Measurements from ENCODE around the gene CARD14.

The CARD14 gene

DNA sequence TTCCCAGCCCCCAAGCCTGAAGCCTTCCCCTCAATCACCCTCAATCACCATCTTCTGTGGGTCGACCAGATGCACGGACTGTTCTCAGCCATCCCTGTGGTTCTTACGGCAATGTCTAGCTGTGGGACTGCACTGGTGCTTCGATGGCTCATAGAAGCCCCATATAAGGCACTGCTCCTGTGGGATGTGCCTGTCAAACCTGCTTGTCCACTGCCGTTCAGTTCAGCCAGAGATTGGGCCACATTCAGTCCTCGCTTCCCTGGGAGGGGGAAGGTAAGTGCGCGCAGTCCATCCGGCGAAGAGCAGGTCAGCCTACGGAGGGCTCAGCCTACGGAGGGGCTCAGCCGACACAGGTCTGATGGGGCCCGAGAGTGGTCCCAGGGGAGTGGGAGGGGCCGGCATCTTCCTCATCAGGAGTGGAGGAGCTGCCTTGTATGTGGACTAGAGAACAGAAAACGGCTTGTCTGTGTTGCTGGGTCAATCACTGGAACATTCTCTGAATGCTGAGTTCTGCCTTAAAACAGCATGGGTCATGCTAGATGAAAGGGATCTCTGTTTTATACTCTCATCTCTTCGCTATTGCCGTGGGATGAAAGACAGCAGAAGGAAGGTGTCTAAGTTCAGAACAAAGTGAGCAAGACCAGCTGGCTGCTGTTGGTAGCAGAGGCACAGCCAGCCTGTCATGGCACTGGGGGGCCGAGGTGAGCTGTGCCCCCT lies at the start of gene CARD14:
Gene CARD14 (plus strand): TSS at position 247 of the 717 bp plus-strand sequence. CDS start 11,409 bp downstream, outside the sequence.
- no peak for DNase-seq

DNA sequence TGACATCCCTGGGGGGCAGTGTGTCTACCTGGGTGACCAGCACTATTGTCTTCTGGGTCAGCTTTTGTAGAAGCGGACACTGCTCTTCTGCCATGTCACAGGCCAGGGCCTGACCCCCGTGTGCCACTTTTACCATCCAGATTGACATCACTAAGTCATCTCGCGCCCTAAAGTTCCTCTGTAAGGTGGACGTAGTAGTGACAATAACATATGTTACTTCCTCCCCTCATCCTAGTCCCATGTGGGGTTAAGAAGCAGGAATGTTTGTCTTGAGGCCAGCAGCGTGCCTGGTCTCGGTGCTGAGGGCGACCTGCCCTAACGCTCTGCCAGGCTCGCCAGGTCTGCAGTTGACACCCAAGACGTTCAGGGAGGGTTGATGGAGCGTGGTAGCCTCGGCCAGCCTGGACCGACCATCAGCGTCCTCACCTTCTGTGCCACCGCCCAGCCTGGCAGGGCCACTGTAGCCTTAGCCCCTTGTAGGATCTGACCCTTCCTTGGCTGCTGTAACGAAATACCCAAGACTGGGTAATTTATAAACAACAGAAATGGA lies 47.7 kb upstream of the CARD14 start:
- DNase-seq: no peak

DNA sequence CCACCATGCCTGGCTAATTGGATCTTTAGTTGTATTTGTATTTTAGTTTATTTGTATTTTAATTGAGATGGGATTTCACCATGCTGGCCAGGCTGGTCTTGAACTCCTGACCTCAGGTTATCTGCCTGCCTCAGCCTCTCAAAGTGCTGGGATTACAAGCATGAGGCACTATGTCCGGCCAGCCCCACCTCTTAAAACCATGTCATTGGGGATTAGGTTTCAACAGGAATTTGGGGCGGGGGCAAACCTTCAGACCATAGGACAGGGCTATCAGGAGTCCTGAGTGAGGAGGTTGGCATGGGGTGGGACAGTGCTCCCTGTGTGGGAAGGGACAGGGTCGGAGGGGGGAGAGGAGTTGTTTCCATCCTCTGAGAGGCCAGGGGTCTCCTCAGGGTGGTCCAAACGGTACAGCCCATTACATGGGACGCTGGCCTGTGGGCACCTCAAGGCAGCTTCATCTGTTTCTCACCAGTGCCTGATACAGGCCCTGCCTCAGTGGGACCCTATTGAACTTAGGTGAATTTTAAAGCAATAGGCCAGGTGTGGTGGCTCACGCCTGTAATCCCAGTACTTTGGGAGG lies 46.8 kb upstream of the CARD14 start:
- DNase-seq: no peak

DNA sequence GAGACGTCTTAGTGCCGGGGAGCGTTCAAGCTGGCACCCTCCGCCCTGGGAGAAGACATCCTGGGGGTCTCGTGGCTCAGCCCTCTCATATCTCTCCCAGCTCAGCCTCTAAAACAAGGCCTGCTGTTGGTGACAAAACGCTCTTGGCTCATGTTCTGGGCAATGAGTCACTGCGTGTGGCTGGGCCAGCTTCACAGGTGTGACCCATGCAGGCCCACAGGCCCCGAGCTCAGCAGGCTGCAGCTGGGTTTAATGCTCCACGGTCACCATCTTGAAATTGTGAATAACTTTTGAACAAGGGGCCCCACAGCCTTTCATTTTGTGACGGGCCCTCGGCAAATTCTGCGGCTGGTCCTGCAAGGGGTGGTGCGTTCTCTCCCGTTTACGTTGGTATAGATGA lies 46.0 kb upstream of the CARD14 start:
- DNase-seq: no peak

DNA sequence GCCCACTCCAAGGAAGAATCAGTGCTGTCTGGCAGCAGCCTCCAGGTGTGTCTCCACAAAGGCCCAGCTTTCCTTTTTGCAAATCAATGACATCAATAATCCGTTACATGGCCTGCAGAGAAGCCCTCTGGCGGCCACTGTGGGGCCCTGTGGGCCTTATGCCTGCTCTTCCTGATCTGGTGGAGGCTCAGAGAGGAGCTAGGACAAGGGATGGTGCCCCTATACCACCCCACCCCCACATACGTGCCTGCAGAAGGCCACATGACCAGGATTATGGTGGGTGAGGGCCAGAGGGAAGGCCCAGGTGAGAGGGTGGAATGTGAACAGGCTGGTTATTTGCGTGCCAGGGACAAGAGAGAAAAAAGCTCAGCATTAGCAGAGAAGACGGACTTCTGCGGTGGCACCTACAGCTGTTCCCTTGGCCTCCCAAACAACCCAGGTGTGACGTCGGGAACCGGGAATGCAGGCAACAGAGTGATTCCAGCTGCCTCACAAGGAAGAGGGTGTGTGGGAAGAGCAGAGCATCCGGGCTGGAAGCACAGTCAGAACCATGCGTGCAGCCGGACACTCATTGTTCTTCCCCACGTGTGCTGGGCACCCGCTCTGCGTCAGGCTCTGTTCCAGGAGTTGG lies 45.4 kb upstream of the CARD14 start:
- DNase-seq: peak in 2 of 3 experiments; percentile 12 to 24

DNA sequence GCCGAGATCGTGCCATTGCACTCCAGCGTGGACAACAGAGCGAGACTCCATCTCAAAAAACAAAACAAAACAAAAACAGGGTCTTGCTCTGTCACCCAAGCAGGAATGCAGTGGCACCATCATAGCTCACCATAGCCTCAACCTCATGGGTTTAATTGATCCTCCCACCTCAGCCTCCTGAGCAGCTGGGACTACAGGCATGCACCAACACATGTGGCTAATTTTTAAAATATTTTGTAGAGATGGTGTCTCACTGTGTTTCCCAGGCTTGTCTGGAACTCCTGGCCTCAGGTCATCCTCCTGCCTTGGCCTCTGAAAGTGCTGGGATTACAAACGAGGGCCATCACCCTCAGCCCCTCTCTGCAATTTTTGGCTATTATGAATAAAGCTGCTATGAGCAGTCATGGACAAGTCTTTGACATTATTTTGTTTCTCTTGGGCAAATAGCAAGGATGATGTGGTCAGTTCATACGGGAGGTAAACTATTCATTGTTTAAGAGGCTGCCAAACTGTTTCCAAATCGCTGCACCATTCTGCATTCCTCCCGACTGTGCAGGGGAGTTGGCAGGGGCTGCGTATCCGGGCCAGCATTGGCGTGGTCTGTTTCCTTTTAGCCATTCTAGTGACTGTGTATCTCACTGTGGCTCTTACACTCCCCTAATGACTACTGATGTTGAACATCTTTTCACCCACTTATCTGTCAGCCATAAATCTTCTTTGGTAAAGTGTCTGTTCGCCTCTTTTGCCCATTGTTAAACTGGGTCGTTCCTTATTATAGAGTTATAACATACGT lies 44.0 kb upstream of the CARD14 start:
- DNase-seq: peak in 1 of 3 experiments; percentile 33

DNA sequence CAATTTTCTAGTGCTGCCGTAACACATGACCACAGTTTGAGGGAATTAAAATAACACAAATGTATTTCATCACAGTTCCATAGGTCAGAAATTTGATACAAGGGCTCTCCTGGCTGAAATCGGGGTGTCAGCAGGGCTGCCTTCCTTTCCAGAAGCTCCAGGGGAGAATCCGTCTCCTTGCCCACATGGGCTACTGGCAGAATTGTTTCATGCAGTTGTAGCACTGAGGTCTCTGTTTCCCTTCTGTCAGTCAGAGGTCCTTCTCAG lies 43.4 kb upstream of the CARD14 start:
- DNase-seq: no peak

DNA sequence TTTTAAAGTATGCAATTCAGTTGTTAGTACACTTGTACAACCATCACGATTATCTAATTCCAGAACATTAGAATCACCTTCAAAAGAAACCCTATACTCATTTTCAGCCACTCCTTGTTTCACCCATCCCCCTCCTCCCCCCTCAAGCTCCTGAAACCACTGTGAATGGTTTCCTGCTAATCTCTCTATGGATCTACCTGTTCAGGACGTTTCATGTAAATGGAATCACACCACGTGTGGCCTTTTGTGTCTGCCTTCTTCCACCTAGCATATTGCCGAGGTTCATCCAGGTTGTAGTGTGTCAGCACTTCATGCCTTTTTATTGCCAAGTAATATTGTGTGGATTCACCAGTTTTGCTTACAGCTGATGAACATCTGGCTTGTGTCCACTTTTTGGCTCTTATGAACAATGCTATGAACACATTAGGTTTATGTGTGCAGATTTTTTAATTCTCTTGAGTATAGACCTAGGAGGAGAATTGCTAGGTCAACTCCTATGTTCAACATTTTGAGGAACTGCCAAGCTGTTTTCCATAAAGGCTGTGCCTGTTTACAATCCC lies 40.7 kb upstream of the CARD14 start:
- no peak for DNase-seq

DNA sequence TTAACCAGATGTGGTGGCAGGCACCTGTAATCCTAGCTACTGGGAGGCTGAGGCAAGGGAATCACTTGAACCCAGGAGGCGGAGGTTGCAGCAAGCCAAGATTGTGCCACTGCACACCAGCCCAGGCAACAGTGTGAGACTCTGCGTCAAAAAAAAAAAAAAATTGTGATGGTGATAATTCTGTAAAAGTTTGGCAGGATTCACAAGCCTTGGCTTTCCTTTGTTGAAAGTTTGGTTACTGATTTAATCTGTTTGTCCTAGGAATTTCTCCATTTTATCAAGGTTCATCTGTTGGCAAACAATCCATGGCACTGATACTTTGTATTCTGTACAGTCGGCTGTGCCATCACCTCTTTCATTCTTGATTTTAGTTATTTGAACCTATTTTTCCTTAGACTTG lies 38.8 kb upstream of the CARD14 start:
- no peak for DNase-seq

DNA sequence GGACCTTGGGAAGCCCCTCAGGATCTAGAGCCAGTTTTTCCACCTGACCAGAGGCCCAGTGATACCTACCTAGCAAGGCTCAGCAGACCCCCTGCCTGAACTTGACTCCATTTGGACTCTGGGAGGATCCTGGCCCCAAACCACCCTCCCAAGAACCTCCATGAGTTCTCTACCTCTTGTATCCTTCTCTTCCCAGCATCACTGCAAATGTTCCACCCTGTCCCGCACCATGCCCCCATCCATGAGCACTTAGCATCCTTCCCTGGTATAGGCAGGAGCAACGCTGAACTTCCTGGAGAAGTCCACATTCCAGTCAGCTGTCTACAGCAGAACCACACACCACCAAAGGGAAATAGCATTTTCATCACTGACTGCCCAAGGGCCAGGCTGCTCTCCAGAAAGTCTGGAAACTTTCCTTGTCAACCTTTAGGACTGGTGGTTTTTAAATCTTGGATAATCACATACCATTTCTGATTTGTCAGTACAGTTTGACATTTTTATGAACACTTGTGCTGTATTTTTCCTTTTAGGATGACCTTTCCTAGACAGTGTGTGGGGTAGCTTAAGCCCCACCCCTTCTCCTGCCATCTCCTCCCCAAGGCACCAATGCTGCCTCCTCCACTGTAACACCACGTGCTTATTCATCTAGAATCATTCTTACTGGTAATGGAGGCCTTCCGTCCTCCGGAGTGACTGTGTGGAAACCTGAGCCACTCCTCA lies 36.8 kb upstream of the CARD14 start:
- DNase-seq: no peak

DNA sequence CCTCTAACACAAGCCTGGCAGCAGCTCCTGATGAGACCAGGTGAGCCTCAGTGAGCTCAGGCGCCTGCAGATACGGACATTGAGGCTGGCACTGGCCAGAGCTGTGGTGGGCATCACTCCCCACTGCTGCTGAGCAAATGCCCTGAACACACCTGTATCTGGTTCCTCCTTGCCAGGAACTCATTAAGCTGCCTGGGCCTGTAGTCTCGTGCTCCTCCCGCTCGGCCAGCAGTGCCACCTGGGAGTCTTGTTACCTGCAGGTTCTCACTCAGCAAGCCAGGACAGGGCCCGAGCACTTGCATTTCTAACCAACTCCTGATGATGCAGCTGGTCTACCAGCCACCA lies 36.2 kb upstream of the CARD14 start:
- no peak for DNase-seq

DNA sequence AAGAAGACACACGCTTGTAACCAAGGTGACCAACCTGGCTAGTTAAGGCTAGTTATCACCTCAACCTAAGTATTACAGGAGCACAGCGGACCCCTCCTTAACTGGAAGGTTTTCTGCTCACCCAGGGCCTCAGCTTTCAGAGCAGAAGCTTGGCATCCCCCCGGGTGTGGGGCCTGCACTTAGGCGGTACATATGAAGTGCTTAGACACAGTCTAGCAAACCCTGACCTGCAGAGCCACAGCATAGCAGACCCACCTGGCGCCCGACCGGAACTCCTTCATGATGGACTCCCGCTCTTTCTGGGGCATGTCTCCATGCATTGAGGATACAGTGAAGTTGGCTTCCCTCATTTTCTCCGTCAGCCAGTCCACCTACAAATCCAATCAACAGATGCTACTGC lies 32.7 kb upstream of the CARD14 start:
- no peak for DNase-seq

DNA sequence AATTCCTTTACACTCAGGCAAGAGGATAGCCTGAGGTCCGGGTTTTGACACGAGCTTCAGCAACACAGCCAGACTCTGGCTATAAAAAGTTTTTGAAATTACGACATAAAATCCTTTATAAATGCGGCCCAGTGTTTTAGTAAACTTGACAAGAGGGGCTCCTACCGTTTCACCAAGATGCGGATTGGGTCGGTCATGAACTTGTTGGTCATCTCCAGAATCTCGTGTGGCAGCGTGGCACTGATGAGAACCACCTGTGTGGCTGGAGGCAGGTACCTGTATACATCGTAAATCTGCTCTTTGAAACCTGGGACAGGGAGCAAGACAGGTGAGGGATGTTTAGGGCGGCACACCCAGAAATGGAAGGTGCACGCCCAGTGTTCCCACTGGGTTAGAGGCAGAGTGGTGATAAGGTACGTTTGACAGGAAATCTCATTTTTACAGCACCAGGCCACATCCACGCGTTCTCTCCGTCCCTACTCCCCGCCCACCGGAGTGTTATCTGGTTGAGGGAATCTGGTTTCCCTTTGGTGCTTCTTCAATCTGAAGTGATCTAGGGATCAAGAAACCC lies 30.9 kb upstream of the CARD14 start:
- no peak for DNase-seq

DNA sequence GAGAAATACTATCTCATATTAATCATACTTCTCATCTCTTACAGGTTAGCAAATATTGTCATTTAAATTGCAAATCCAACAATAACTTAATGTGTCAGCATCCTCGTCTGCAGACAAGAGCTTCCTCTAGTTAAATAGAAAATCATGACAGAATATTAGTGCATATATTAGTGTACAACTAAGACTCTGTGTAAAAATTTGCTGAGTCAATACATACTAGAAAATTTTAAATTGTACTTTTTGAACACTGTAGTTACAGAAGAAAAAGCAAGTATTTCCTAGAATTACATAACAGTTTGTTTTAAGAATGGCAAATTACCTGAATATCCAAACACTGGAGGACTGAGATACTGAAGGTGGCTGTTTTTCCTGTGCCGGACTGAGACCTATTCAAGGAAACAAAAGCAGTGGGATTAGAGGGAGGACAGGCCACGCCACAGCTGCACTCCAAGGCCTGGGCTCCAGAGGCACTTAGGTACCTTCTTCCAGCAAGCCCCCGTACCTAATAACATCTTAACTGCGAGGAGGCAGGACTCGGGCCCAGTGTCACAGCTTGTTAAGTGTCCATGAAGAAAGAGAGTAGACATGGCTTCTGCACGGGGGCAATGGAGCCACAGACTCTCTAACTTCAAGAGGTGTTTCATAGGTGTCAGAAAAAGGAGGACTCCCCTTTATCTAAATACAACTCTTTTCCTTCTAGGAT lies 28.2 kb upstream of the CARD14 start:
- DNase-seq: no peak

DNA sequence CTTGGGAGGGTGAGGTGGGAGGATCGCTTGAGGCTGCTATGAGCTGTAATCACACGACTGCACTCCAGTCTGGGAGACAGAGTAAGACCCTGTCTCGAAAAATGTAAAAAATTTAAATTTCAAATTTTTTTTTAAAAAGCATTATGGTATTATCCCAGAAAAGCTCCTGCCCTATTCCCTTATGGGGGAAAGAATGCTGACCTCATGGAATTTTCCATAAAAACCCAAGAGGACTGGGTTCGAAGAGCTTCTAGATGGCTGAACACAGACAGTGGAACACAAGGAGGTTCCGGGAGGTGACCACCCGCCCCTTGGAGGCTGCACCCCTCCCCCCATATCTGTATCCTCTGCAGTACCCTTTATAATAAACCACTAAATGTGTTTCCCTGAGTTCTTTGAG lies 26.9 kb upstream of the CARD14 start:
- DNase-seq: no peak

DNA sequence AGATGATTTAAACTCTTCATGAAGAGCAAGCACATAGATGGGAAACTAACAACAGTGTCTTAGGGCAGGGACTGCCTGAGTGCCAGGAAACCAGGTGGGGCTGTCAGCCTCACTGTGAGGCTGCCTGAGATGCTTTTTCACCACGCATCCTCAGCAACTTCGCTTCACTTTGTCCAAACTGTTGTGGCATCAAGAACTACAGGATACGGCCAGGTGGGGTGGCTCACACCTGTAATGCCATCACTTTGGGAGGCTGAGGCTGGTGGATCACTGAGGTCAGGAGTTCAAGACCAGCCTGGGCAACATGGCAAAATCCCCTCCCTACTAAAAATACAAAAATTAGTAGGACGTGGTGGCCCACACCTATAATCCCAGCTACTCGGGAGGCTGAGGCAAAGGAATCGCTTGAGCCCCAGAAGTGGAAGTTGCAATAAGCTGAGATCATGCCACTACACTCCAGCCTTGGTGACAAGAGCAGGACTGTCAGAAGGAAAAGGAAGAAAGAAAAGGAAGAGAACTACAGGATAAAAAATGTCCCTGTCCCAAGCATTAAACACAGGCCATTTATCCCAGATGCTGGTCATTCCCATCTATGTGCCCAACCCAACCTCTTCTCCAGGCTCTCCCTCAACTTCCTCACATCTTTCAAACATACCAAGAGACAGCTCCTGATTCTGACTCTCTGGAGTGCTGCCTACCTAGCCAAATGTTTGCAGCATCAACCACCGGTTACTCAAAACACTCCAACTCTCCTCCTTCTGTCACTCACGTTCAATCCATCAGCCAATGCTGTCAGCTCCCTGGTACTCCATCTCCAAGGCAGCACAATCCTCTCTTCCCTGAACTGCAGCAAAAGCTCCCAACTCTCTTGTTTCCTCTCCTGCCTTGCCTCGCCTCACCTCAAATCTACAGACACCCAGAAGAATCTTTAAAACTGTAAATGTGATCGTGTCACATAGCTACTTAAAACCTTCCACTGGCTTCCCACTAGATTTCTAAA lies 24.5 kb upstream of the CARD14 start:
- DNase-seq: no peak

DNA sequence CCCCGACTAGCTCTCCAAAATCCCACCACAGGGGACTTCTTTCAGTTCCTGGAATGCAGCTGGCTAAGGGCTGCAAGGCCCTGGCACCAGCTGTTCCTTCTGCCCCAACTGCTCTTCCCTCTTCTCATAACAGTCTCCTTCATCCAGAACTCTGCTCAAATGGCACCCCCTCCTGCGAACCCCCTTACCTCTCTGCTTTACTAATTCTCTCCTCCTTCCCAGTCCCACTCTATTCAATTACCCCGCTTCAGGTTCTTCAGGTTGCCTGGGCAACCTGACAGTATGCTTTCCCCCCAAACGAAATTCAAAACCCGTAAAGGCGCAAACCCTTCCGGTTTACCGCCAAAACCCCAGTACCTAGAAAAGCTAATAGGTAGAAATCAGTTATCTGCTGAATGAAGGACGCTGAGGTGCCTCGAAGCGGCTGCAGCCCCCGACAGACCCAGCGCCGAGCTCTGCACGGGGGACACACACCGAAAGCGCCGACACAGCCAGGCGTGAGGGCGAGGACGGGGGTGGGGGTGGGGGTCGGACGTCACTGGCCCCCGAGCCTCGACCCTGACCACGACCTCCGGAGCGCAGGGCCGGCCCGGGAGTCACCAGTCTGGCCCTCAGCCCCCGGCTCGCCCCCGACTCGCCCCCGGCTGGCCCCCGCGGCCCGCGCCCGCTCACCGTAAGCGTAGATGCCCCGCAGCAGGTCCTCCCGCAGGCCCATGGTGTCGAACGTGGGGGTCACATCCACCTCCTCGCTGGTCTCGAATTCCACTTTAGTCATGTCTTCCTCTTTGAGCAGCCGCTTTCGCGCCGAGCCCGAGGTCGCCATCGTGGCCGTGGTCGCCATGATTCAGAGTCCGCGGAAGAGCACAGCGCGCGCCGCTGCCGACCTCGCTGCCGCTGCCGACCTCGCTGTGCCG lies 23.5 kb upstream of the CARD14 start:
- DNase-seq: peak in 2 of 3 experiments; percentile 33 to 71

DNA sequence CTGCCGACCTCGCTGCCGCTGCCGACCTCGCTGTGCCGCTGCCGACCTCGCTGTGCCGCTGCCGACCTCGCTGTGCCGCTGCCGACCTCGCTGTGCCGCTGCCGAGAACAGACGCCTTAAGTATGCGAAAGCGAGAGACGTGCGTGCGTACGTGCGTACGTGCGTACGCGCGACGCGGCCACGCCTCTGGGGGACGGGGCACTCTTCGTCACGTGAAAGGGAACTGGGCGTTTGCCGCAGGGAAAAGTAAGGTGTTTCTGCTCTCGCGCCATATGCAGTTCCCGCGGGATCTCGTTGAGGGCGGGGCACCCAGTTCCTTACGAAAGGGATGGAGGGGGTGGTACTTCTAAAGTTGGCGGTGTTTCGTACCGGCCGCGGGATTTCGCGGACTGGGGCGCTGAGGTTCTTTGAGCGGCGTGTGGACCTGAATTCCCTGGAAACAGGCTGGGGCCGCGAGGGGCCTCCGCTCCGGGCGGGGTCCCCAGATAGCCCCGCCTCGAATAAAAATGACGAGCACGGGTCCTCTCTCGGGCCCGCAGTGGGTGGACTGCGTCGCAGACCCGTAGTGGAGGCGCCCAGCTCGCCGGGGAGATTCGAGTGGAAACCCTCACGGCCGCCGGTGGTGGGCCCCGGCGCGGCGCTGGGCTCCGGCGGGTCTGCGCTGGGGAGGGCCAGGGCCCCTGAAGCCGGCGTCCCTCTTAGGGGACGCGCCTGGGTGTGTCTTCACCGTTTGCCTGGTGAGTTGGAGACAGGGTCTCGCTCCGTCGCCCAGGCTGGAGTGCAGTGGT lies 22.6 kb upstream of the CARD14 start, which contains the start of gene EIF4A3:
Gene EIF4A3 (minus strand): TSS at position 94 of the 788 bp plus-strand sequence. CDS start 167 bp downstream, outside the sequence.
- DNase-seq: peak; percentile 98 to 99 (median 99)

All from NCI-H1417 (cell line).